HFFc6 (cell line): ENCODE data around the gene SPSB4. TPM values are rescaled to one million over a fixed set of nuclear protein-coding genes. Genes with fewer than 3 reads are reported as not detected.

Experiments
- DNase-seq: peaks from one replicate; pipeline ENCODE4 v3.0.0-alpha.2; 2018
- H3K27ac Mint-ChIP-seq: 2 replicates; pipeline ENCODE4 v1.8.0; 2020; ENCODE audit warnings: mild to moderate bottlenecking, mixed read lengths
- H3K27me3 Mint-ChIP-seq: 2 replicates; pipeline ENCODE4 v1.8.0; 2021; ENCODE audit warnings: mild to moderate bottlenecking, moderate library complexity, mixed read lengths; ENCODE audit not compliant: insufficient read depth
- H3K36me3 Mint-ChIP-seq: 2 replicates; pipeline ENCODE4 v1.8.0; 2021; ENCODE audit warnings: low read depth, mixed read lengths
- H3K4me1 Mint-ChIP-seq: 2 replicates; pipeline ENCODE4 v1.8.0; 2020; ENCODE audit warnings: low read depth, mixed read lengths
- H3K4me3 Mint-ChIP-seq: 2 replicates; pipeline ENCODE4 v1.8.0; 2020; ENCODE audit warnings: mild to moderate bottlenecking, moderate library complexity, mixed read lengths
- H3K9me3 Mint-ChIP-seq: 2 replicates; pipeline ENCODE4 v1.8.0; 2020; ENCODE audit warnings: mild to moderate bottlenecking, mixed read lengths
- total RNA-seq, 6 experiments: library from RNA; stranded (reverse); fragmentation: NEBNext Ultra II Directional; extraction: Animal tissue kit (Norgen Biotek cat#: 25700); gene quantifications; 2 replicates in 1 of 6; 3 replicates in 5 of 6; pipeline ENCODE4 v1.2.3, GENCODE V29; 2021
- TF ChIP-seq, protein P1 (sequence below): fragments of 200-600 bp; sonication (generic); IDR thresholded peaks from 2 replicates; pipeline ENCODE4 v1.5.0; 2021; ENCODE audit warnings: antibody characterized with exemption, mild to moderate bottlenecking

SPSB4 gene
- total RNA-seq, 6 experiments from 2014 or later, result not detected

DNA sequence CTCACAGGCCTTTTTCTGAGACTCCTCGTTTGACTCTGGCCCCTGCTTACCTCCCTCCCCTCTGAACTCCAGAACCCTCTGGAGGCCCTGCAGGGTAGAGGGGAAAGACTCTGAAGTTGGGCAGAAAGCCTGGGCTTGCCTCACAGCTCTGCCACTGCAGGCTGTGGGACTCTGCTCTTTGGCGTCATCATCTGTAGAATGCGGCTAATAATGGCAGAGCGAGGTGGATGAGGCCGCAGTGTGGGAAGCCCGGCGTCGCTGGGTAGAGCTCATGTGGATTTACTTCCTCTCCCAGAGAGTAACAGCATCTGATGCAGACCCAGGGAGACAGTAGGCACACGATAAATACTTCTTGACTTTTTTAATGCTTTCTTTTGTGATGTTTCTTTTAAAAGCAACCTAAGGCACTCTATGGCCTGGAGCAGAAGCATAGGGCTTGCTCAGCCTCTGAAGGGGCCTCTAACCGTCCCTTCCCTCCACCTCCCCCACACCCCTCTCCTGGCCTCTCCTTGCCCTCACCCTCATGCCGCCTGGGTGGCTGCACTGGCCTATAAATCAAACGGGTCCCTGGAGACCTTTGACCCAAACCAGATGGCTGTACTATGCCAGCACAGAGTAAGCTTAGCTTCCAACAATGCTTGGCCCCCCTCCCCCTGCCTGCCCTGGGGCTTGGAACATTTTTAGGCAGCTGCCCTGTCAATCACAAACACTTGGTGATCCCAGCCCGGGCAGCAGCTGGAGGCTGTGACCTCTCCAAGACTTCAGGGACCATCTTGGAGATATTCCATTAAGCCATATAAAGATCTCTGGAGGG lies 32.9 kb downstream of the SPSB4 start:
- peaks cover 11% of the 10 kb centered on the region for H3K27me3 Mint-ChIP-seq
- H3K9me3 Mint-ChIP-seq, result no peaks in the 10 kb centered on the region
- DNase-seq, result no peak
- H3K4me3 Mint-ChIP-seq, result no peak overlapping the region
- H3K27ac Mint-ChIP-seq, result no peak overlapping the region
- TF ChIP-seq, protein P1, sequence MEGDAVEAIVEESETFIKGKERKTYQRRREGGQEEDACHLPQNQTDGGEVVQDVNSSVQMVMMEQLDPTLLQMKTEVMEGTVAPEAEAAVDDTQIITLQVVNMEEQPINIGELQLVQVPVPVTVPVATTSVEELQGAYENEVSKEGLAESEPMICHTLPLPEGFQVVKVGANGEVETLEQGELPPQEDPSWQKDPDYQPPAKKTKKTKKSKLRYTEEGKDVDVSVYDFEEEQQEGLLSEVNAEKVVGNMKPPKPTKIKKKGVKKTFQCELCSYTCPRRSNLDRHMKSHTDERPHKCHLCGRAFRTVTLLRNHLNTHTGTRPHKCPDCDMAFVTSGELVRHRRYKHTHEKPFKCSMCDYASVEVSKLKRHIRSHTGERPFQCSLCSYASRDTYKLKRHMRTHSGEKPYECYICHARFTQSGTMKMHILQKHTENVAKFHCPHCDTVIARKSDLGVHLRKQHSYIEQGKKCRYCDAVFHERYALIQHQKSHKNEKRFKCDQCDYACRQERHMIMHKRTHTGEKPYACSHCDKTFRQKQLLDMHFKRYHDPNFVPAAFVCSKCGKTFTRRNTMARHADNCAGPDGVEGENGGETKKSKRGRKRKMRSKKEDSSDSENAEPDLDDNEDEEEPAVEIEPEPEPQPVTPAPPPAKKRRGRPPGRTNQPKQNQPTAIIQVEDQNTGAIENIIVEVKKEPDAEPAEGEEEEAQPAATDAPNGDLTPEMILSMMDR, result no peak
- H3K36me3 Mint-ChIP-seq, result no peaks in the 10 kb centered on the region
- H3K4me1 Mint-ChIP-seq, result no peaks in the 10 kb centered on the region

DNA sequence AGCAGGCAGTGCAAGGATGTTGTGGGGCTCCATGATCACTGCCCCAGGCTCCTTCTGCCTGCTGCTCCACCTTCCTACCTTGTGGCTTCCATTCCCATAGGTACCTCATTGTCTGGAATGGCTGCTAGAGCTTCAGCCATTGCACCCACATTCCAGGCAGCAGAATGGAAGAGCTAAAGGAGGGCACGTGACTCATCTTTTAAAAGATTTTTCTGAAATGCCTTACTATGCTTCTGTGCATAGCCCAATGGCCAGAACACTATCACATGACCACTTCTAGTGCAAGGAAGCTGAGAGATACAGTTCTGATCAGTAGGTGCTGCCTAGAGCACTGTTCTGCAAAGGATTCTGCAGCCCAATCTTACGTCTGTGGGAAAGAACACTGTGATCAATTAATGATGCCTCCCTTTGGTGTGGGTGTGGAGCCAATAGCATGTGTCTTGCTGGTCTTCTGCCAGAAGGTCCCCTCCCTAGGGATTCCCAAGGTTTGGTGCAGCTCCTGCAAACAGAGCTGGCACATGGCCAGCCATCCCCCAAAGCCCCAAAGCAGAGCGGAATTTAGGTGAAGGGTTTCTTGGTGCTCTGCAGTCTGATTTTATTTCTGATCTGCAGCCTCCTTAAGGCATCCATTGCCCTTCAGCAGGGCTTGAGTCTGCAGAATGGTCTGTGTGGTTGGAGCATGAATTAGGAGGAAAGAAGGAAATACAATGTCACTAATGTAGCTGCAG lies 34.4 kb downstream of the SPSB4 start:
- H3K4me3 Mint-ChIP-seq, result no peak overlapping the region
- TF ChIP-seq, protein P1, result no peak
- H3K4me1 Mint-ChIP-seq, result no peaks in the 10 kb centered on the region
- peaks cover 14% of the 10 kb centered on the region for H3K27me3 Mint-ChIP-seq
- no peak overlapping the region for H3K27ac Mint-ChIP-seq
- no peaks in the 10 kb centered on the region for H3K36me3 Mint-ChIP-seq
- H3K9me3 Mint-ChIP-seq, result no peaks in the 10 kb centered on the region
- DNase-seq, result no peak

DNA sequence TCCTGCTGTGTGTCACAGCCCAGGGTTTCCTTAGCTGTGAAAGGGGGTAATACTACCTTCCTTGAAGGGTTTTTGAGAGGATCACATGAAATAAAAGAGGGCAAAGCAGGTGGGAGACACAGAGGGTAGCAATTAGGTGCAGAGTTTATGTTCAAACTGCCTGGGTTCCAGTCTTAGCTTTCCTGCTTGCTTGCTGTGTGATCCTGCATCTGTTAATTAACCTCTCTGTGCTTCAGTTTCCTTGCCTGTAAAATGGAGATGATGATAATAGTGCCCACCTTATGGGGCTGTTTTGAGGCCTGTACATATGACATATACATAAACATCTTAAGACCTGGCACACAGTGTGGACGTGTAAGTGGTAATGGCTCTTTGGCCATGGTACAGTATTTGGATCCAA lies 35.0 kb downstream of the SPSB4 start:
- Mint-ChIP-seq H3K27ac (no peak overlapping the region), H3K4me3 (no peak overlapping the region), H3K36me3 (no peaks in the 10 kb centered on the region), H3K27me3 (peaks cover 17% of the 10 kb centered on the region), H3K9me3 (no peaks in the 10 kb centered on the region), H3K4me1 (no peaks in the 10 kb centered on the region)
- DNase-seq, result no peak
- TF ChIP-seq, protein P1, result no peak

DNA sequence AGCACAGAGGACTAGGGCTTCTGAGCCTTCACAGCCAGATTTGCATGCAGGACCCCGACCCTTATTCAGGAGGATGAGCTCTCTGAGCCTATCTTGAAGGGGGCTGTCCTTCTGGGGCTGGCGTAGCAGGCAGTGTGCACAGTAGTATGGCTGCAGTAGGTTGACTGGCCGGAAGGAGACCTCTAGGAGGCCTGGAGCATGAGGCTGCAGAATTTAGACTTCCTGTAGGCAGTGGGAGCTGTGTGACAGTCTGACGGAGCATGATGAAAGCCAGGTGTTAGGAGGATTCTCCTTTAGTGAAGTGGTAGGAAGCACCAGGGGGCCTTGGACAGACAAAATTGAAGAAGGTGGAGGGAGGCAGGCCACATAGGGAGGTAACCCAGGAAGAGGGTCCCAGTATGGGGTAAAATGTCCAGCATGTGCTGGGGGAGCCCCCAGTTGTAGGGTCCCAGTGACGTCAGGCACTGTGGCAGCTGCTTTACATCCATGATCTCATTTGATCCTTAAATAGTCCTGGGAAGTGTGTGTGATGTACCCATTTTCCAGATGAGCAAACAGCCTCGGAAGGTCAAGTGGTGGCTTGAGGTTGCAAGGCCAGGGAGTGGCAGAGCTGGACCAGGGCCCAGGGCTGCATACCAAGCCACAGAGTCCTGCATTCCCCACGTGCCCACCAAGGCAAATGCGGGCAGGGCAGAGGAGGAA lies 36.1 kb downstream of the SPSB4 start:
- no peak for DNase-seq
- Mint-ChIP-seq H3K27ac (no peak overlapping the region), H3K9me3 (no peaks in the 10 kb centered on the region), H3K27me3 (peaks cover 22% of the 10 kb centered on the region), H3K36me3 (no peaks in the 10 kb centered on the region), H3K4me1 (no peaks in the 10 kb centered on the region), H3K4me3 (no peak overlapping the region)
- TF ChIP-seq, protein P1, result no peak

DNA sequence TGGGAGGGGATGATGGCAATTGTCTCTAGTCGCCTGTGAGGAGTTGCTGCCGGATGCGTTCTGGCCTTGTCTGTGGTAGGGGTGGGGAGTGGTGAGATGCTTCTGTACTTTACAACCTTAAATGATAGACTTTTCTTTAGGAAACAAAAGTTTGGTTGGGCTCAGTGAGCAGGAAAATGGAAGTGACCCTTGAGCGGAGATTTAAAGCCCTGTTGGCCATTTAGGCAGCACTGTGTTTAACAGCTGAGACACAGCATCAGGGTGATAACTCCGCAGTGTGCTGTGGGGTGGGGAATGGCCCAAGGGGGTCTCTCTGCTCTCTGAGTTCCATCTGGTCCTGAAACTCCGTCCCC lies 36.6 kb downstream of the SPSB4 start:
- Mint-ChIP-seq H3K9me3 (no peaks in the 10 kb centered on the region), H3K4me3 (no peak overlapping the region), H3K27me3 (peaks cover 22% of the 10 kb centered on the region), H3K4me1 (no peaks in the 10 kb centered on the region), H3K27ac (no peak overlapping the region), H3K36me3 (no peaks in the 10 kb centered on the region)
- DNase-seq, result no peak
- TF ChIP-seq, protein P1, result no peak
